GM21390 (cell line): Measurements from ENCODE around the gene C1QTNF2.

ENCODE experiments used
- ATAC-seq: cut with Tn5 transposase; IDR thresholded peaks from one replicate; pipeline ENCODE4 v1.9.1; 2021; ENCODE audit not compliant: unreplicated experiment

The C1QTNF2 gene

GRCh38 chr5:160375166-160375565 lies 4.7 kb upstream of the C1QTNF2 start:
- no peak for ATAC-seq

GRCh38 chr5:160371294-160371693 lies 868 bp upstream of the C1QTNF2 start:
- ATAC-seq = no peak

- no peak for ATAC-seq
Observed at GRCh38 chr5:160370713-160371034, 248 bp upstream of the C1QTNF2 start.

GRCh38 chr5:160367885-160368284 lies 2.5 kb downstream of the C1QTNF2 start:
- no peak for ATAC-seq

GRCh38 chr5:160367261-160367660 lies 3.2 kb downstream of the C1QTNF2 start:
- no peak for ATAC-seq

GRCh38 chr5:160366230-160366629 lies 4.2 kb downstream of the C1QTNF2 start:
- no peak for ATAC-seq

GRCh38 chr5:160363660-160364395 lies 6.6 kb downstream of the C1QTNF2 start:
- ATAC-seq = no peak

- no peak for ATAC-seq
Observed at GRCh38 chr5:160363211-160363610, 7.2 kb downstream of the C1QTNF2 start.

- ATAC-seq = no peak
Observed at GRCh38 chr5:160361624-160362228, 8.7 kb downstream of the C1QTNF2 start.

- no peak for ATAC-seq
Observed at GRCh38 chr5:160360310-160360709, 10.1 kb downstream of the C1QTNF2 start.

- no peak for ATAC-seq
Observed at GRCh38 chr5:160359816-160360215, 10.6 kb downstream of the C1QTNF2 start.

- no peak for ATAC-seq
Observed at GRCh38 chr5:160359242-160359641, 11.2 kb downstream of the C1QTNF2 start.

GRCh38 chr5:160357861-160358411 lies 12.5 kb downstream of the C1QTNF2 start:
- ATAC-seq = no peak

GRCh38 chr5:160357394-160357793 lies 13.0 kb downstream of the C1QTNF2 start:
- ATAC-seq = no peak

- ATAC-seq = no peak
Observed at GRCh38 chr5:160356550-160357347, 13.7 kb downstream of the C1QTNF2 start.

GRCh38 chr5:160354666-160355065 lies 15.8 kb downstream of the C1QTNF2 start:
- ATAC-seq = no peak

- no peak for ATAC-seq
Observed at GRCh38 chr5:160353379-160353778, 17.0 kb downstream of the C1QTNF2 start.

GRCh38 chr5:160352308-160352707 lies 18.1 kb downstream of the C1QTNF2 start:
- no peak for ATAC-seq

- ATAC-seq = no peak
Observed at GRCh38 chr5:160349935-160350303, 20.5 kb downstream of the C1QTNF2 start.

- no peak for ATAC-seq
Observed at GRCh38 chr5:160349249-160349934, 21.0 kb downstream of the C1QTNF2 start.

- no peak for ATAC-seq
Observed at GRCh38 chr5:160348080-160348479, 22.3 kb downstream of the C1QTNF2 start.
